ENCODE measurements around the gene STARD7.

DNA sequence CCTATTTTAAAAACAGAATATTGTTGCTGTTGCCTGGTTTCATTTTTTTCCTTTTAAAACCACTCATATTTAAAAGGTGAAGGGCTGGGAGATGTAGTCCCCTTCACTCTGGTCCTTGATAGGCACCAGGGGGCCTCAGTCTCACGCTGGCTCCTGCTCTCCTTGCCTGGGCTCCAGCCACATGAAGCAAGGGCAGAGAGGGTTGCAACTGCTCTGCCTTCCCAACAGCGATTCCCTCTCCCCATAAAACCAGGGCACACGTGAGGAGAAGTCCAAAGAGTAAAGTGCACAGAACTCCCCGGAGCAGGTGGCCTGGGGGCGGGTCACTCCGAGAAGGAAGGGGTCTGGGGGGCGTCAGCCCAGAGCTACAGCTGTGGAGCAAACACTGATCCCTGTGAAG, 44.4 kb upstream of the STARD7 start:
- no peak for TF ChIP-seq POLR2AphosphoS5 (IDR thresholded peaks at IDR 0.05; ENCODE audit: low read depth, low read length)
- no peak for TF ChIP-seq POLR2A (IDR thresholded peaks at IDR 0.05; ENCODE audit: low read depth, low read length)
- no peak for TF ChIP-seq TAF1 (IDR thresholded peaks at IDR 0.05; ENCODE audit: low read depth, low read length)
- no peak for TF ChIP-seq SPI1 (IDR thresholded peaks at IDR 0.05; ENCODE audit: low read depth, low read length)
- no peak for TF ChIP-seq POU2F2 (IDR thresholded peaks at IDR 0.05; ENCODE audit: low read depth, low read length)

Data from GM12891 (cell line).